ENCODE data around the gene CCR4.
"Not testable (repeated sequence)": the region's sequence is repeated elsewhere in the genome, so short reads cannot be mapped to it uniquely, and the experiment has no call there.

The CCR4 gene

DNA sequence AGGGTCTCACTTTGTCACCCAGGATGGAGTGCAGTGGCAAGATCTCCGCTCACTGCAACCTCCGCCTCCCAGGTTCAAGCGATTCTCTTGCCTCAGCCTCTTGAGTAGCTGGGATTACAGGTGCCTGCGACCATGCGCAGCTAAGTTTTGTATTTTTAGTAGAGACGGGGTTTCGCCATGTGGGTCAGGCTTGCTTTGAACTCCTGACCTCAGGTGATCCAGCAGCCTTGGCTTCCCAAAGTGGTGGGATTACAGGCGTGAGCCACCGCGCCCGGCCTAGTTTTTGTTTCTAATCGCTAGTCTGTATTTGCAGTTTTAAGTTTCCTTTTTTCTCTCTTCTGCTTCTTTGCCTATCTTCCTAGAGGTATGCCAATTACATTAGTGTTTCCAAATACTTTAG, 5.8 kb upstream of the CCR4 start:
- not testable (repeated sequence) for H3K27me3 Mint-ChIP-seq, H3K27ac Mint-ChIP-seq, H3K9me3 Mint-ChIP-seq, ATAC-seq, DNase-seq, H3K4me3 Mint-ChIP-seq
- peaks cover 32% of the 10 kb centered on the region for H3K4me1 Mint-ChIP-seq

DNA sequence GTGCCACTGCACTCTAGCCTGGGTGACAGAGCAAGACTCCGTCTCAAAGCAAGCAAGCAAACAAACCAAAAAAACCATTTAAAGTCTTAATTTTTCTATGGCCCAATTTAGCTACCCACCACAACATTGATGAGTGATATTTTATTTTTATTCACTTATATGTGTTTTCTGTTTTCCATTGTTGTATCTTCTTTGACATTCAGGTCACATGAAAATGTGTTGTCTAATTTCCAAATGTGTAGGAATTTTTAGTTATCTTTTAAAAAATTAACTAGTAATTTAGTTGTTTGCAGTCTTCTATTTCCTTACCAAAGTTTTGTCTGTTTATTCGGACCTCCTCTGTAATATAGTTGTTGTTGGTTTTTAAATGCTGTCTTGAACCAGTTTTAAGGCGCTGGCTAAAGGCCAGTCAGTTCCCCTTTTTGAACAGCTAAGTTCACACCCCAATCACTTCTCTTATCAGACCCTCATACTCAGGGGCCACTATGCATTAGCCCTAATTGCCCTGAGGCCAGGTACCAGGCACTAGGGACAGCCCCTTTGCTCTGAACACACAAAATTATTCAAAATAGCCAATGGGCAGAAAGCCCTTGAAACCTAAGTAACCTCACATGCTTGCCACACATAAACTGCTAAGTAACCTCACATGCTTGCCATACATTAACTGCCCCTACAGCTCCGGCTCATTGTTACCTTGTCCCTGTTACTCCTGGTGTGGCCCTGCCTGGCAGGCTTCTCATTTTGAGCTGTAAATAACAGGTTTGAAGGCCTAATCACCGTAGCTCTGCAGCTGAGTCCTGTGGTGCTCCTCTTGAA, 4.3 kb upstream of the CCR4 start:
- Mint-ChIP-seq H3K27ac (no peak overlapping the region), H3K9me3 (no peaks in the 10 kb centered on the region), H3K4me3 (no peak overlapping the region), H3K27me3 (no peaks in the 10 kb centered on the region), H3K4me1 (peaks cover 48% of the 10 kb centered on the region)
- ATAC-seq (no peak), DNase-seq (no peak)

DNA sequence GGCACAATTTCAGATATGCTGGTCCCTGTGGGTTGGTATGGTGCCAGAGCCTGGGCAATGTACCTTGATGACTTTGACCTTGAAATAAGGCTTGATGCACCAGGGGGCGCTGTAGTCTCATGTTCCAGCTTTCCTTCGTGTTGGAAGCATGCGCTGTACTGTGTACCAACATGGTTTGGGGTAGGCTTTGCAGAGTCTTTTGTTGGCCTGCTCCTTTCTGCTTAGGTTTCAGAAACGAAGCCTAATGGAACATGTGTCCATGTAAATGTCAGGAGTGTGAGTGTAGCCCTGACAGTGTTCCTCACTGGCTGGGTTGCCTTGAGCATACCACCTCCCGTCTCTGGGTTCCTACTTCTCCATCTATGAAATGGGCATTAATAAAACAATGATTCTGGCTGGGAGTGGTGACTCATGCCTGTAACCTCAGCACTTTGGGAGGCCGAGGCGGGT, 3.6 kb upstream of the CCR4 start:
- DNase-seq = peak; percentile 86 to 88
- H3K4me1 Mint-ChIP-seq = peaks cover 54% of the 10 kb centered on the region
- no peak overlapping the region for H3K27ac Mint-ChIP-seq
- no peaks in the 10 kb centered on the region for H3K9me3 Mint-ChIP-seq
- no peaks in the 10 kb centered on the region for H3K27me3 Mint-ChIP-seq
- H3K4me3 Mint-ChIP-seq = no peak overlapping the region
- peak; percentile 88 for ATAC-seq

DNA sequence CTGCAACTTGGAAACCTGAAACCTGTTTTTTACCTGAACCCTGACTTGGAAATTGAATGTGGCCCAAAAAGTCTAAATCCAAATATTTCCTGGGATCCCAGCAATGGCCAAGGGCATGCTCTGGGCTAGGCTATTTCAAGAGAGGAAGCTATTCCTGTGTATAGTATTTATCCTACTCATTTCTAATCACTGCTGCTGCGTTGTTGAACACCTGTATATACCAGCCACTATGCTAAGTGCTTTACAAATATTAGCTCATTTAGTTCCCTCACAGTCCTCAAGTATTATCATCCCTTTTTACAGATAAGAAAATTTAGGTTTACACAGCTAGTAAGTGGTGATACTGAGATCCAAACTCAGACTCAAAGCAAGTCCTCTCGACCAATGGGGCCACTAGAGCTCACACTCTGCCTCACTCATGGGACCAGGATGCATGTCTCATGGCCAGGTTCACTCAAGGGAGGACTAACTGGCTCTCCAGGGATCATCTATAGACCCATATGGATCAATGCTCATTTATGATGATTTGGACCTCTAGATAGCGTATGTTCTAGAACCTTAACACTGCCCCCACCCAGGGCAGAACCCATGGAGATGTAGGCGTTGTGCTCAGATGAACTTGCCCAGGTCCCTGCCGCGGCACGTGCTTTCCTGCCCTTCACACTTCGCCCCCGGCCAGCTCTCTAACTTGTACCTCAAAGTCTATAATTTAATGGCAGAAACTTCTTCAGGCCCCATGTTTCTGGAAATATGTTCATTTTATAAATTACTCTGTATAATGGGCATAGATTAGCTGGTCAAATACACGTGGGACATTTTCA, 2.6 kb upstream of the CCR4 start:
- Mint-ChIP-seq H3K9me3 (no peaks in the 10 kb centered on the region), H3K4me3 (no peak overlapping the region), H3K4me1 (peaks cover 63% of the 10 kb centered on the region), H3K27me3 (no peaks in the 10 kb centered on the region), H3K27ac (no peak overlapping the region)
- ATAC-seq = no peak
- no peak for DNase-seq

DNA sequence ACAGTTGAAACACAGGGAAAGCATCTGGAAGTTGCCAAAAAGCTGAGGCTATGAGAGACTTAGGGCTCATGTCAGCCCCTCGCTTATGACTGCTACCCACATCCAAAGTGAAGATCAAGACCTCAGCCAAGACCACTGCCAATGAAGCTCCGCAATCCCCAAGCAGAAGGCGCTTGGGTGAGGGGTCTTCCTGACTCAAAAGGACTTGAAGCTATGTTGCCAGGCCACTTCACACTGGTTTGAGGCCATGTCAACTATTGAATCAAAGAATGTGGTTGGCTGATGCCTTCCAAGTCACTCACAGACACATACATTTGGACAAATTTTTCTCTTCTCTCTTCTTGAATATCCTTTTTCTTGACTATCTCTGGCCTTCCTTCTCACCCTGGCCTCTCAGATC, 928 bp upstream of the CCR4 start:
- H3K4me1 Mint-ChIP-seq = peaks cover 70% of the 10 kb centered on the region
- H3K9me3 Mint-ChIP-seq = no peaks in the 10 kb centered on the region
- H3K27me3 Mint-ChIP-seq = no peaks in the 10 kb centered on the region
- ATAC-seq = no peak
- no peak overlapping the region for H3K27ac Mint-ChIP-seq
- H3K4me3 Mint-ChIP-seq = no peak overlapping the region
- no peak for DNase-seq

DNA sequence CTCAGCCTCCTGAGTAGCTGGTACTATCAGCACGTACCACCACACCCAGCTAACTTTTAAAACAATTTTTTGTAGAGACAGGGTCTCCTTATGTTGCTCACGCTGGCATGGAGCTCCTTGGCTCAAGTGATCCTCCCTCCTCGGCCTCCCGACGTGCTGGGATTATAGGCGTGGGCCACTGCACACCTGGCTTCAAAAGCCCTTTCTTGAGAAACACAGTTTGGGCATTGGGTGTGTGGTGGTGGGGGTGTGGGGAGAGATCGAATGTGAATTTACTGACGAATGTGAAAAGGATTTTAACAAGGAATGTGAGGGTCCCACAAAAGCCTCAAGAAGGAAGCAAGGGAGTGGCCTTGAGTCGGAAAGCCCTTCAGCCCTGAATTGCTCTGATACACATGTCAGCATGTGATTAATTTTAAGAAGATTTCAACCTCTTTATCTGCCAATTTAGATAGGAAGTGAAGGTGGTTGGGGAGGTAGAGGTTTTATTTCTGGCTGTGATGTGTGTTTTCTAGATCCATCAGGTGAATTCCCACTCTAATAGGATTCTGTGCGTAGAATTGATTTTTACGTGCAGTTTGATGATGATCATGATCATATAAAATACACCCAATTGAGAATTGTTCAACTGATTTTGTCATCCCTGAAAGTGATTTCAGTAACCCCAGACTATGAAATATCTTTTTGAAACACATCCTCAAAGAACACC, 1.1 kb downstream of the CCR4 start:
- Mint-ChIP-seq H3K27me3 (no peaks in the 10 kb centered on the region), H3K4me3 (peak overlapping the region; percentile 64 to 68), H3K27ac (no peak overlapping the region), H3K9me3 (no peaks in the 10 kb centered on the region), H3K4me1 (peaks cover 66% of the 10 kb centered on the region)
- no peak for DNase-seq
- ATAC-seq = no peak

DNA sequence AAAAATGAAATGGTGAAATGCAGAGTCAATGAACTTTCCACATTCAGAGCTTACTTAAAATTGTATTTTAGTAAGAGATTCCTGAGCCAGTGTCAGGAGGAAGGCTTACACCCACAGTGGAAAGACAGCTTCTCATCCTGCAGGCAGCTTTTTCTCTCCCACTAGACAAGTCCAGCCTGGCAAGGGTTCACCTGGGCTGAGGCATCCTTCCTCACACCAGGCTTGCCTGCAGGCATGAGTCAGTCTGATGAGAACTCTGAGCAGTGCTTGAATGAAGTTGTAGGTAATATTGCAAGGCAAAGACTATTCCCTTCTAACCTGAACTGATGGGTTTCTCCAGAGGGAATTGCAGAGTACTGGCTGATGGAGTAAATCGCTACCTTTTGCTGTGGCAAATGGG, 3.1 kb downstream of the CCR4 start:
- Mint-ChIP-seq H3K27ac (no peak overlapping the region), H3K27me3 (no peaks in the 10 kb centered on the region), H3K4me1 (peaks cover 54% of the 10 kb centered on the region), H3K9me3 (no peaks in the 10 kb centered on the region), H3K4me3 (peak overlapping the region in 1 of 2 donors; percentile 10)
- ATAC-seq (no peak), DNase-seq (no peak)

DNA sequence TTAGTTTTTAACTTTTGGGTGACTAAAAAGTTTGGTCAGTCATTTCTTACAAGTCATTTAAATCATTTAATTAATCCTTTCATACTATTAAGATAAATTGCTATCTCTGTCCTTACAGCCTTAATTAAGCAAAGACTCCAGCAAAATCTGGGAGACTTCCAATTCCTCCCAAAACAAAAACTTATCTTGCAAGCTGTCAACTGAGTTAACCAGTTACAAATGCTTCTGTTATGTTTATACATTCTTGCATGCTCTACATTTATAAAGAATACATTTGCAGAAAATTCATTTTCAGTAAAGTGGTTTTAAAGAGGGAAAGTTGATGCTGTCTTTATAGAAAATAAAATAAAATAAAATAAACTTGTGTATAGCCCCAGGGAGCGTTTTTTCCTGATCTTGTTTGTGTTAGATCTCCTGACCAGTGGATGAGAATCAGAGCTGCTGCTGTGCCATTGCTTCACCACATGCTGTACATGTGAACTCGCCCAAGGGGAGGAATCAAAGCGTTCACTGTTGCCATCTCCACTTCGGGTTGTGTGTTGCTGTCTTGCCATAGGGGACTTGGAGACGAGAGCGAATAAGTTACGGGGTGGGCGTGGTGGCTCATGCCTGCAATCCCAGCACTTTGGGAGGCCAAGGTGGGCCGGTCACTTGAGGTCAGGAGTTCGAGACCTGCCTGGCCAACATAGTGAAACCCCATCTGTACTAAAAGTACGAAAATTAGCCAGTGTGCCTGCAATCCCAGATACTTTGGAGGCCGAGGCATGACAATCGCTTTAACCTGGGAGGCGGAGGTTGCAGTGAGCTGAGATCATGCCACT, 5.5 kb downstream of the CCR4 start:
- no peaks in the 10 kb centered on the region for H3K27me3 Mint-ChIP-seq
- ATAC-seq (no peak), DNase-seq (no peak)
- H3K4me1 Mint-ChIP-seq = peaks cover 53% of the 10 kb centered on the region
- H3K27ac Mint-ChIP-seq = no peak overlapping the region
- H3K4me3 Mint-ChIP-seq = no peak overlapping the region
- H3K9me3 Mint-ChIP-seq = no peaks in the 10 kb centered on the region

DNA sequence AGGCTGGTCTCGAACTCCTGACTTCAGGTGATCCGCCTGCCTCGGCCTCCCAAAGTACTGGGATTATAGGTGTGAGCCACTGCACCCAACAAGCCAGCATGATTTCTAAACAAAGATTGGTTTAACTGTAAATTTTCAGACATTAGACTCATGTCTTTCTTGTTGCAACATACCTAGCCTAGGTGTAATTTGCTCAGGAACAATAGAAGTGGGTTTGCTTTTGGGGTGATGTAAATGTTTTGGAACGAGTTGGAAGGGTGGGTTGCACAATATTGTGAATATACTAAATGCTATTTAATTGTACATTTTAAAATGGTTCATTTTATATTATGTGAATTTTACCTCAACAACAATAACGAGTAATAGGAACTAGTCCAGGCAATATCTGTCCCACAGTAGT, 7.1 kb downstream of the CCR4 start:
- no peak overlapping the region for H3K27ac Mint-ChIP-seq
- DNase-seq (no peak), ATAC-seq (no peak)
- peaks cover 39% of the 10 kb centered on the region for H3K4me1 Mint-ChIP-seq
- no peak overlapping the region for H3K4me3 Mint-ChIP-seq
- no peaks in the 10 kb centered on the region for H3K9me3 Mint-ChIP-seq
- no peaks in the 10 kb centered on the region for H3K27me3 Mint-ChIP-seq

DNA sequence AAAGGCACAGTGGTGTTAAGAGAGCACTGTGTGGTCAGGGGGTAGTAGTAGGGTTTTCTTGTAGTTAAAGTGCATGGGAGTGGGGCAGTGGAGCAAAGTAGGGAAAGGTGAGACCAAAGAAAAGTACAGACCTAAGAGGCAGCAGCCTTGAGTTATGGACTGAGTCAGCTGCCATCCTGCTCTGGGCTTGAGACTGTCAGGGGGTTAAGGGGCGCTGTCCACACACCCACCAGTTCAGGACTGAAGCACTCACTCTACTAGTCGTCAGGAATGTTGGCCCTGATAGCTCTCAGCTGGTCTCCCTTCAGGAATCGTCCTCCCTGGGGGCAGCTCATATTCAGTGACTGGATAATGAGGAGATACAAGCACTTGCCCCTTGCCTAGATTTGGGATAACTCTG, 7.9 kb downstream of the CCR4 start:
- DNase-seq = no peak
- ATAC-seq = peak; percentile 46
- H3K9me3 Mint-ChIP-seq = peaks cover 0 to 7% of the 10 kb centered on the region in 2 donors
- peaks cover 38% of the 10 kb centered on the region for H3K4me1 Mint-ChIP-seq
- H3K27me3 Mint-ChIP-seq = no peaks in the 10 kb centered on the region
- H3K4me3 Mint-ChIP-seq = peak overlapping the region in 1 of 2 donors; percentile 24
- H3K27ac Mint-ChIP-seq = peak overlapping the region in 1 of 2 donors; percentile 11

DNA sequence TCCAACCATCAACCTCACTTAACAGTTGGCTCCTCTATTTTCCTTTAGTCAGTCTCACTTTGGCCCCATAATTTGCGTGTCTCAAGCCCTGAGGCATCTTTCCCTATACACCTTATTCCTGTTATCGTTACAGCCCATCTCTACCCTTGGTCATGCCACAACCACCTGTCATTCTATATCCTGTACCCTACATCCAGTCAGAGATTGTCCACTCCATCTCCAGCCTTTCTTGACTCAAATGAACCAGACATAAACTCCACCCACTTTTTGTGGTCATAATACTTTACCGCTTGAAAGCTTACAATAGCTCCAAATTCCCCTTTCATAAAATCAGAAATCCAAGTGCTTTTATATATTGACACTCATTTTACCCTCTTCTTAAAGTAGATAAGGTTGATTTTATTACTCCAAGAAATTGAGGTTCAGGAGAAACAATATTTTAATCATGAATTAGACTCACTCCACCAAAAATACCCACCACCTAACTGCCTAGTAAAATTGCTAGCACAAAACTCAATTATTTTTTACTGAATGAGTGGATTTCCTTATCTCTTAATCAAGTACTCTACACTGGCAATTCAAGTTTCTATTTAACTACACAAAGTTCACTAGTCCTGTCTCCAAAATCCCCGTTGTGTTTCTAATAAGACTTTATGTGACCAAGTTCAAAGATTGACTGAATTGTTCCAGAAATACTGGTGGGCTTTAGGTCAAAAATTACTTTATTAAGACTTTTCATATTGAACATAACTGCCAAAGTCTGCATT, 9.1 kb downstream of the CCR4 start:
- peaks cover 10 to 14% of the 10 kb centered on the region in 2 donors for H3K9me3 Mint-ChIP-seq
- DNase-seq (no peak), ATAC-seq (peak; percentile 82)
- peaks cover 36% of the 10 kb centered on the region for H3K4me1 Mint-ChIP-seq
- H3K27ac Mint-ChIP-seq = peak overlapping the region in 1 of 2 donors; percentile 49
- no peaks in the 10 kb centered on the region for H3K27me3 Mint-ChIP-seq
- H3K4me3 Mint-ChIP-seq = peak overlapping the region; percentile 65 to 68

DNA sequence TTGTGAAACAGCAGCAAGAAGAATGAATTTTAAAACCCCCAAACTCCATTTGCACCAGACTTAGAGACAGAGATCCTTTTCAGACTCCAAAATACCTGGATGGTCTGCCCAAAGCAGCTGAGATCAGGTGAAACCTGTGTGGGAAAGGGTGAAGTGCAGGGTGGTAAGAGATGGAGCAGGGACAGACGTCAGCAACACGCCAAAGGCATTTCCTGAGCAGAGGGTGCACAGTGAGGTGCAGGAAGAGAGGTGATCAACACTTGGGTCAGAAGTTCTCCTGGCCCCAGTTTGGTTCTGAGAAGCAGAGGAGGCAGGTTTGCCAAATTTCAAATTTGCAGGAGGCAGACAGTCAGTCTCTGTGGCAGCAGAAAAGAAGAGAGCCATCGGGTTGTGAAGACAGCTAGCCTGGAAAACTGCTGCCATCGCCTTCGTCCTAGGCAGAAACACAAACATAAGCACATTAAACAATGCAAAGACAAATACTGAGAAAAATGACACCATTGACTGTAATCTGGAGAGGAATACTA, 9.8 kb downstream of the CCR4 start:
- peak overlapping the region; percentile 47 to 67 for H3K27ac Mint-ChIP-seq
- peak; percentile 60 for ATAC-seq
- no peaks in the 10 kb centered on the region for H3K27me3 Mint-ChIP-seq
- H3K9me3 Mint-ChIP-seq = peaks cover 15 to 17% of the 10 kb centered on the region in 2 donors
- no peak for DNase-seq
- H3K4me3 Mint-ChIP-seq = peak overlapping the region; percentile 65 to 68
- H3K4me1 Mint-ChIP-seq = peaks cover 36% of the 10 kb centered on the region

DNA sequence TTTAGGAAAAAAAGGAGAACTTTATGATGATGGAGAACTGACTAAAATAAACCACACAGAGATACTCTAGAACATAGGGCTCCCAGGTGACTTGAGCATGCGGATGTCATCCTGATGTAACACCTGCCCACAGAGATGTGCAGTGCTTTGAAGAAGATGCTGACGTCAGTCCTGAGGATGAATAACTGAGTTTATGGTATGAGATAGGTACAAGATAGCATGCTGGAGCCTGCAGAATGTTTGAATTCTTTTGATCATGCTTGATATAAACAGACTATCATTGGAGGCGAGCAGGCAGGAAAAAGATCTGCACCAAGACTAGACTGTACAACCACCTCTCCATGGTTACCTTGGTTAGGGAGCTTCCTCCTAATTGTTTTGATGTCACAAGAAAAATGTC, 12.4 kb downstream of the CCR4 start:
- H3K9me3 Mint-ChIP-seq = peaks cover 24 to 32% of the 10 kb centered on the region in 2 donors
- H3K4me1 Mint-ChIP-seq = peaks cover 34% of the 10 kb centered on the region
- peaks cover 7% of the 10 kb centered on the region for H3K27me3 Mint-ChIP-seq
- peak; percentile 70 for ATAC-seq
- no peak overlapping the region for H3K4me3 Mint-ChIP-seq
- no peak for DNase-seq
- no peak overlapping the region for H3K27ac Mint-ChIP-seq

DNA sequence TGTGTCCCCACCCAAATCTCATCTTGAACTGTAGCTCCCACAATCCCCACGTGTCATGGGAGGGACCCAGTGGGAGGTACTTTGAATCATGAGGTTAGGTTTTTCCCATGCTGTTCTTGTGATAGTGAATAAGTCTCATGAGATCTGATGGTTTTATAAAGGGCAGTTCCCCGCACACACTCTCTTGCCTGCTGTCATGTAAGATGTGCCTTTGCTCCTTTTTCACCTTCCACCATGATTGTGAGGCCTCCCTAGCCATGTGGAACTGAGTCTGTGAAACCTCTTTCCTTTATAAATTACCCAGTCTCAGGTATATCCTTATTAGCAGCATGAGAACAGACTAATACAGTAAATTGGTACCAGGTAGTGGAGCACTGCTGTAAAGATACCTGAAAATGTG, 13.3 kb downstream of the CCR4 start:
- H3K4me3 Mint-ChIP-seq, H3K27me3 Mint-ChIP-seq, ATAC-seq, DNase-seq, H3K27ac Mint-ChIP-seq: not testable (repeated sequence)
- Mint-ChIP-seq H3K4me1 (peaks cover 27% of the 10 kb centered on the region), H3K9me3 (peaks cover 24 to 32% of the 10 kb centered on the region in 2 donors)

All from stimulated activated naive CD8-positive, alpha-beta T cell treated with anti-CD3 and anti-CD28 coated beads, Interleukin-15, amount 100 ng/mL, for 72 hours (primary cell).